GM18502 (cell line): ENCODE results near the gene STXBP1.

ENCODE experiments used
- ATAC-seq: cut with Tn5 transposase; IDR thresholded peaks from one replicate; pipeline ENCODE4 v1.9.1; 2021; ENCODE audit warnings: mild to moderate bottlenecking; ENCODE audit not compliant: unreplicated experiment, poor library complexity

Gene STXBP1

GRCh38 chr9:127644146-127644827, 32.2 kb downstream of the STXBP1 start:
- no peak for ATAC-seq

DNA sequence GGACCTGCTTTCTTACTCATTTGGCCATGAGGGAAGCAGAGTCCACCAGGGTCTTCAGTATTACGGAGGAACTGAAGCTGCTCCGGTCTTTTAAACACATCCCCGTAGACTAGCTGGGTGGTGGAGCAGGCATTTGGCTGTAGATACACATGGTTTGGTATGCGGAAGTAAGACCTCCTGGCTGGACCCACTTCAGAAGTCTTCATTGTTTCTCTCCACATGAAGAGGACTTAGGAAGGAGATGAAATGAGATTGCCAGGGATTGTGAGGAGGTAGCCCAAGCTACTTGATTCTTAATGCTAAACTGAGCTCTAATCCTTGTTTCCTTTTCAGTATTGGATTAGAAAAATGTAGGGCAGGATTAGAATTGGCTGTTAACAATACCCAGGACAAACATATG, 32.9 kb downstream of the STXBP1 start:
- ATAC-seq, result no peak

DNA sequence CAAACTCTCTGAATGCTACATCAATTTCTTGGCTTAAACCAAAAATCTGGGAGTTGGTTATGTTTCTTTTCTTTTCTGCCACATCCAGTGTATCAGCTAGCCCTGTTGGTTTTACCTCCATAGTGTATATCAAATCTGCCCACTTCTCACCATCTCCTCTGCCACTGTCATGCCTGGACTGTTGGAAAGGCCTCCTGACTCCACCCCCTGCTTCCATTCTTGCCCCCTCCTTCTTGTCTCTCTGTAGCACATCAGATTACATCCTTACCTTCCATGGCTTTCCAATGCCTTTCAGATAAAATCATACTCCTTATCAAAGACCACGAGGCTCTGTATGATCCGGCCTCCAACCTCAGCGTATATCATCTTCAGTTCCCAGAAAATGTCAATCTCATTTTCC, 35.4 kb downstream of the STXBP1 start:
- no peak for ATAC-seq

DNA sequence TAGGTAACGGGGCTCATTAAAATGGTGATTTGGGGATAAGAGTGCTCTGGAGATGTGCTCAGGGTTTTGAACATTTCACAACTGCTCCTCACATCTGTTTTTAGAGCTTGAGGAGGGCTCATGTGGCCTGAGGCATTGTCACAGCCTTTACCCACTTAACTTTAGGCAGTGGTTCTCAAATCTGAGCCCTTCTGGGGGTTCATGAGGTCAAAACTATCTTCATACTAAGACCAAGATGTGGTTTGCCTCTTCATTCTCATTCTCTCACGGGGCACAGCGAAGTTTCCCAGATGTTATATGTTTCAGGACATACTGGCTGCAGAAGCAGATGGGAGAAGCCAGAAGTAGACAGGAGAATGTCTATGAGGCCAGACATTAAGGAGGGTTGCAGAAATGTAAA, 38.4 kb downstream of the STXBP1 start:
- ATAC-seq, result no peak

DNA sequence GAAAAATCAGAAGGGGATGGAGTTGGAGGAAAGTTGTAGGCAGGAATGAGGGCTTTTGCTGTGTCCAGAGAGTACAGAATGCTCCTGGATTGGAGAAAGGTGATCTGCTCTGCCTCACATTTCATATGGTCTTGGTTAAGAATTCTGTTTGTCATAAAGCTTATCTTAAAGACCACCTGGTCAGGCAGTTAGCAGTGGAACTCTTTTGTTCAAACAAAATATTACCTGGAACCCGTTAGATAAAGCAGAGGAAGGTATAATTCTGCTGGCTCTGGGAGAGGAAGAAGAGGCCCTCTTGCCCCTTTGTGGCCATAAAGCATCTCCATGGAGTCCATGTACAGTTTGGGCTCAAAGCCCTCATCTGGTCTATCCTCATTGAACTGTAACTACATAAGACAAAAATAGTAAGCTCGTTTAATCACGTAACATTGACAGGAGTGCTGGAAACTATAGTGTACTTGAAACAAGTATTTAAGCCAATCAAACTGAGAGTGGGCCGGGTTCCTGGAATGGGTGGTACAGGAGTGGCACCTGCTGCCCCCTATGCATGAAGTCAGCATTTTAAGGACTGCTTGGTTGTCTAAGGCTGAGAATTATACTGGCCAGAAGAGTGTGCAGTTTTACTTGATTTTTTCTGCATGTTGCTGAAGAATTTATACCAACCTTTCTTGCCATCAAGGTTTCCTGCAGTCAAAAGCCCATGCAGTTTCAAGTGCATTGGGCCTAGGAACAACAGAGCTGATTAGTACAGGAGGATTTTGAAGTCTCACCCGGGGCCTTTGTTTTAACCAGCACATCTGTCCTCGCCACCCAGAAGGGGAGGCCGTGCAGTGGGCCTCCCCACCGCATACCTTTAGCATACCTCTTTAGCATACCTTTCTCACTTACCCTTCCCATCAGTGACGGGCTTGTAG, 39.9 kb downstream of the STXBP1 start:
- ATAC-seq, result no peak

GRCh38 chr9:127652733-127653132, 40.7 kb downstream of the STXBP1 start:
- no peak for ATAC-seq

DNA sequence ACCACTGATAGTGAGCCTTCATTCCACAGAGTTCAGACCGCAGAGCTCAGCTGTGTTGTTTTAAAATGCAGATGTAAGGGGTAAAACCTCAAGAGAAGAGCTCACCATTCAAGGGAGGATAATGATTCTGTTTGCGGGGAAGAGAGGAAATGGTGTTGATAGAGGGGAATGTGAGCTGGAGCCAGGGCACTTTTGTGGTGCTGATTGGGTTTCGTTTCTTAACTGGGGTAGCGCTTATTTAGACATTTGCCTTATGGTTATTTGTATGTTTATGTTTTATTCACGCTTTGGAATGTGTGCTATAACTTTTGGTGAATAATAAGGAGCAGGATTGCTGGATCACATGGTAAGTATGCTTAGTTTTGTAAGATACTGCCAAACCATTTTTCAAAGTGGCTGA, 42.5 kb downstream of the STXBP1 start:
- no peak for ATAC-seq

GRCh38 chr9:127658428-127658827, 46.4 kb downstream of the STXBP1 start:
- ATAC-seq, result no peak

DNA sequence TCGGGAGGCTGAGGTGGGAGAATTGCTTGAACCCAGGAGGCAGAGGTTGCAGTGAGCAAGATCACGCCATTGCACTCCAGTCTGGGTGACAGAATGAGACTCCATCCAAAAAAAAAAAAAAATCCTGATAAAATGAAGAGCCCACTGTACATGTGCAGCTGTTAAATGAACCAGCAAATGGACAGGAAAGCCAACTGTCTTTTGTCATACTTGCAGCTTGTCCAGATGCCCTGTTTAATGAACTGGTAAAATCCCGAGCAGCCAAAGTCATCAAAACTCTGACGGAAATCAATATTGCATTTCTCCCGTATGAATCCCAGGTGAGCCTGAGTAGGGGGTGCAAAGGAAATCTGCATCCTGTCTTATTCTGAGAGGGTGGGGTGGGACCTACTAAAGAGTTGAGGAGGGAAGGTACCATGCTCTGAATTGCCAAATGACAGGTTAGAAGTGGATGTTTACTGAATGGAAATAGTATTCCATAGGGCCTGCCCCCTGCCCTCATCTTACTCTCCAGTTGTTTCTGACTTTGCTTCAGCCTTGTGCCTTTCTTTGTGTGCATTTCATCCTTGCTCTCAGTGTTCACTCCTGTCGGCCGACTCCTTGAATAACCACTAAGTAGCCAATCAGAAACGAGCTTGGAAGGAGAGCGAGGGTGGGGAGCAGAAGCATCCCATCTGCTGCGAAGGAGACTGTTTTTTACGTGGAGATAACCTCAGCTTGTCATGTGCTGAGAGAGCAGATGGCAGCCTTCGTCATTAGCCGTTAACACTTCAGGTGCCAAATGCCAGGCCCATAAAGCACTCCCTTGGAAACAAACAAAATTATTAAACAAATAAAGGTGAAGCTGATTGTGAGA, 49.0 kb downstream of the STXBP1 start:
- no peak for ATAC-seq

DNA sequence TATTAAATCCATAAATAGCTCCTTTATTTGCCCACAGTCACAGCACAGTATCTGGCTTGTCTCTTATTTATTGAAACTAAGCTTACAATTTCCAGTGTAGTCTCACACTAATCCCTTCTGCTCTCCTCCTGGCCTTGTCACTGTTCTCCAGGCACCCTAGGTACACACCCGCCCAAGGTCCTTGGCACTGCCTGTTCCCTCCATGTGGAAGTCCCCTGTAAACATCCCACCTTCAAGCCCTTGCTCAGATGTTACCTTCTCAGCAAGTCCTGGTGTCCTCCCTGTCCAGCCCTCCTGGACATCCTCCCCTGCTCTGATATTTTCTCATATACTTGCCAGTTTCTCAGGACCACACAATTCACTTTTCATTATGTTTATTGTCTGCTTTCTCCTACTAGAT, 50.5 kb downstream of the STXBP1 start:
- no peak for ATAC-seq

- no peak for ATAC-seq
These were observed 52.2 kb downstream of the STXBP1 start for GRCh38 chr9:127664324-127664677.

- ATAC-seq, result no peak
These were observed 52.8 kb downstream of the STXBP1 start for GRCh38 chr9:127664678-127665507.

- ATAC-seq, result no peak
These were observed 55.2 kb downstream of the STXBP1 start for GRCh38 chr9:127667127-127667844.

GRCh38 chr9:127667906-127668305, 55.8 kb downstream of the STXBP1 start:
- no peak for ATAC-seq

- ATAC-seq, result no peak
These were observed 61.2 kb downstream of the STXBP1 start for GRCh38 chr9:127673234-127673633.

DNA sequence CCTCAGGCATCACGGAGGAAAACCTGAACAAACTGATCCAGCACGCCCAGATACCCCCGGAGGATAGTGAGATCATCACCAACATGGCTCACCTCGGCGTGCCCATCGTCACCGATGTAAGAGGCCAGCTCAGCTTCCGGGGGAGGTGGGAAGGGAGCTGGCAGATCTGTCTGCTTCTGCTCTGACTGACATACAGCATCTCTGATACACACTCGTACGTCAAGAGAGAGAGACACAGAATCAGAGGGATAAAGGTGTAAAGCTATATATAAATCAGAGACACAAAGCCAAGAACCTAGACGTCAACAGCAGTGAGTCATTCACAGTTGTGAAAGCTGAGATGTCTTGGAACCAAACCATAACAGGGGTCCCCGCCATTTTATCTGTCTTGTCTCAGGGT, 64.6 kb downstream of the STXBP1 start:
- ATAC-seq, result no peak

DNA sequence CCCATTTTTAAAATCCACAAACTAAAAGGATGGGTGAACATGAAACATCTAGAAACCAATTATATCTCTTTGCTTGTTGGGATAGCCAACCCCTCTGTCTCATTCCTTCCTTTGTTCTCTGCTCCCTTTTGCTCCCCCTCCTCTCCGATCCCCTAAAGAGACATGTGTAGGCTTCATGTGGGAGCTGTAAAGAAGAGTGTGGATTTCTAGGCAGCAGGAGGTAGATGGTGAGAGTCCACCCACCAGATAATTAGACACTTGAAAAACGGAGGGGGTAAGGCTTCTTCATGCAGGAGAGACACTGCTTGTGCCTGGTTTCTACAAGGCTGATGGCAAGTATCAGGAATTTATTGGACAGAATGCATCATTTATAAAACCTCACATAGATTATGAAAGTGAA, 67.4 kb downstream of the STXBP1 start:
- ATAC-seq, result no peak

DNA sequence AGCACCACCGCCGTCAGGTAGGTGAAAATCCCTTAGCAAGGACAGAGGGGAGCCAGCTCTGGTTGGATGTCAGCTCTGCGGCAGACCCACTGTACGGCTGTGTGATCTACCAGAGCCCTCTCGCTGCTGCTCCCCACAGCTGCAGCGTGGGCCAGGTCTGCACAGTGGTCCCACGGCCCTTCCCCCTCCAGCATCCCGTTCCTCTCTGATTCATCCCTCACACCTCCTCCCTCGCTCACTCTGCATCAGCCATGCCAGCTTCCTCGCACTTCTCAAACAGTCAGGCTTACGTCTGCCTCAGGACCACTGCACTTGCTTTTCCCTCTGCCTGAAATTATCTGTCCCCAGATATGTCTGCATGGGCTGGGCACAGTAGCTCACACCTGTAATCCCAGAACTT, 68.1 kb downstream of the STXBP1 start:
- ATAC-seq, result no peak

DNA sequence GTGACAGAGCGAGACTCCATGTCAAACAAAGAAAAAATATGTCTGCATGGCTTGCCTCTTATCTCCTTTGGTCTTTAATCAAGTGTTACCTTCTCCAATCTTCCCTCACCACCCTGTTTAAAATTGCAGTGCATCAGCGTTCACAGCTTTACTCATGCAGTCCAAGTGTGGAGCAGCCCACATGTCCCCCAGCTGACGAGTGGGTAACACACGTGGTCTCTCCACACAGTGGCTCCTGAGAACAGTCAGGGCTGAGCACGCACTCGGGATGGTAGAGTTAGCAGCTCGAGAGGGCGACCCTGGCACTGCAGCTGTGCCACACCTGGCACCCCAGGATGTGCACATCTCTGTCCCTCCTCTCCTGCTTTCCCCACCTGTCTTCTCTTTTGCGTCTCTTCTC, 68.8 kb downstream of the STXBP1 start:
- no peak for ATAC-seq
